Pancreas (tissue), 10 donors: Measurements from ENCODE around the gene STRIP2. TPM values are rescaled to one million over a fixed set of nuclear protein-coding genes. Genes with fewer than 3 reads are reported as not detected.

ENCODE experiments used
- ATAC-seq, 4 donors: fragments of 200-7000 bp; cut with Tn5 transposase; one replicate each; pipeline versions ENCODE4 v1.8.0 to v1.9.1; 2020; ENCODE audit warnings: mild to moderate bottlenecking in 4 of 4, moderate library complexity in 4 of 4
- DNase-seq, 6 donors: peaks; one replicate each; pipeline ENCODE4 v3.0.0-alpha.2; 2020
- FAIRE-seq: peaks from 2 replicates; lab custom pipeline; 2012; peaks lifted over from hg19 to GRCh38; lab: Jason Lieb, UNC
- H3K27ac ChIP-seq, 4 donors: fragments of 200-600 bp; sonication (generic); 1 replicate in 3 of 4; 2 replicates in 1 of 4; pipeline versions ENCODE4 v1.5.0 to v1.8.0; 2020
- H3K27me3 ChIP-seq, 4 donors: fragments of 200-600 bp; one replicate each; pipeline ENCODE4 v1.8.0; 2021
- H3K36me3 ChIP-seq, 3 donors: fragments of 200-600 bp; sonication (generic) in 1 of 3; one replicate each; pipeline versions ENCODE4 v1.5.0 to v1.8.0; 2020 to 2021
- H3K4me1 ChIP-seq, 3 donors: fragments of 200-600 bp; one replicate each; pipeline ENCODE4 v1.8.0; 2021
- H3K4me3 ChIP-seq, 4 donors: fragments of 200-600 bp; sonication (generic) in 2 of 4; one replicate each; pipeline versions ENCODE4 v1.5.0 to v1.8.0; 2020 to 2021
- H3K9me3 ChIP-seq, 4 donors: fragments of 200-600 bp; one replicate each; pipeline ENCODE4 v1.8.0; 2021
- CTCF ChIP-seq, 4 donors: fragments of 200-600 bp; sonication (generic) in 3 of 4; IDR thresholded peaks; one replicate each; pipeline versions ENCODE4 v1.5.0 to v1.8.0; 2021; ENCODE audit warnings: antibody characterized with exemption in 4 of 4
- whole genome bisulfite sequencing, 2 donors: extraction: QIAGEN DNeasy Blood & Tissue Kit; methylation state at CpG; one replicate each; pipeline ENCODE4 v1.1.7; 2013; 5-methylcytosine and 5-hydroxymethylcytosine counted together
- intact Hi-C, 3 donors: fragments of 100-400 bp; cut with DNase I; formaldehyde crosslinking; loops; one replicate each; pipeline versions ENCODE4 v1.11.1 to v1.14.2; 2022
- polyA plus RNA-seq, 2 donors: library from polyadenylated mRNA; stranded (reverse); fragments of 200-250 nt; gene quantifications; one replicate each; pipeline ENCODE4 v1.2.3, GENCODE V29; 2013
- total RNA-seq, 6 donors: library from RNA; stranded (reverse); fragmentation: NEBNext Ultra II Directional in 4 of 6; extraction: Animal tissue kit (Norgen Biotek cat#: 25700) in 4 of 6; gene quantifications; one replicate each; pipeline versions ENCODE4 v1.2.1 to v1.2.4, GENCODE V29; 2021 to 2023
- donor health status: healthy with polysubstance abuse.
- donor health status: DM: no; HTN: no; CAD: no; lungs with moderate emphysema.
- donor health status: DM: no; HTN: no; CAD: no.
- donor health status: control.
- donor health status: control.
- donor health status: Bipolar disorder and iron deficiency.
- donor health status: DM: yes; HTN: yes; CAD: no.
- donor health status: DM: no; HTN: no; CAD: no.
- donor health status: DM: no; HTN: no; CAD: no.
- donor health status: DM: yes; HTN: yes; CAD: no.

The STRIP2 gene
- total and polyA plus RNA-seq, 8 donors = 0.16 to 0.85 (median 0.38) TPM

GRCh38 chr7:129387537-129387936 lies 46.7 kb upstream of the STRIP2 start:
- H3K4me3 ChIP-seq = no peak overlapping the region
- intact Hi-C loops = no loop called here
- DNase-seq = no peak
- no peaks in the 10 kb centered on the region for H3K4me1 ChIP-seq
- TF ChIP-seq CTCF (IDR thresholded peaks at IDR 0.05) = no peak
- no peak for FAIRE-seq
- peaks cover 0 to 12% (median 0%) of the 10 kb centered on the region in 3 donors for H3K36me3 ChIP-seq
- no peak overlapping the region for H3K27ac ChIP-seq
- H3K9me3 ChIP-seq = no peaks in the 10 kb centered on the region
- H3K27me3 ChIP-seq = no peaks in the 10 kb centered on the region
- WGBS, 2 donors = 54 to 58% methylated on average over 2 of the region's 2 CpGs
- no peak for ATAC-seq

- DNase-seq (no peak), ATAC-seq (no peak), FAIRE-seq (no peak)
- Histone ChIP-seq H3K36me3 (peaks cover 0 to 12% (median 0%) of the 10 kb centered on the region in 3 donors), H3K4me1 (no peaks in the 10 kb centered on the region), H3K27ac (no peak overlapping the region), H3K9me3 (no peaks in the 10 kb centered on the region), H3K4me3 (no peak overlapping the region), H3K27me3 (no peaks in the 10 kb centered on the region)
- intact Hi-C loops = no loop called here
- no peak for TF ChIP-seq CTCF (IDR thresholded peaks at IDR 0.05)
- WGBS, 2 donors = 88 to 94% methylated on average over 8 of the region's 8 CpGs
Observed at GRCh38 chr7:129388333-129389098, 45.7 kb upstream of the STRIP2 start.

GRCh38 chr7:129389829-129390228 lies 44.4 kb upstream of the STRIP2 start:
- TF ChIP-seq CTCF (IDR thresholded peaks at IDR 0.05) = no peak
- H3K4me1 ChIP-seq = no peaks in the 10 kb centered on the region
- H3K27ac ChIP-seq = no peak overlapping the region
- H3K27me3 ChIP-seq = no peaks in the 10 kb centered on the region
- H3K4me3 ChIP-seq = no peak overlapping the region
- no peak for FAIRE-seq
- no peaks in the 10 kb centered on the region for H3K9me3 ChIP-seq
- intact Hi-C loops = no loop called here
- no peak for ATAC-seq
- H3K36me3 ChIP-seq = peaks cover 0 to 12% (median 0%) of the 10 kb centered on the region in 3 donors
- 50 to 59% methylated on average over 1 of the region's 1 CpG for WGBS, 2 donors
- no peak for DNase-seq

- Histone ChIP-seq H3K4me1 (no peaks in the 10 kb centered on the region), H3K9me3 (no peaks in the 10 kb centered on the region), H3K27me3 (no peaks in the 10 kb centered on the region), H3K4me3 (no peak overlapping the region), H3K36me3 (peaks cover 0 to 12% (median 0%) of the 10 kb centered on the region in 3 donors), H3K27ac (no peak overlapping the region)
- DNase-seq = no peak
- no peak for ATAC-seq
- FAIRE-seq = no peak
- intact Hi-C loops = no loop called here
- no peak for TF ChIP-seq CTCF (IDR thresholded peaks at IDR 0.05)
Observed at GRCh38 chr7:129390314-129390713, 43.9 kb upstream of the STRIP2 start.

- WGBS, 2 donors = 91 to 94% methylated on average over 2 of the region's 2 CpGs
Observed at GRCh38 chr7:129391546-129392171, 42.6 kb upstream of the STRIP2 start.

More at GRCh38 chr7:129391546-129392171, 42.6 kb upstream of the STRIP2 start:
- H3K9me3 ChIP-seq = no peaks in the 10 kb centered on the region
- no peak overlapping the region for H3K4me3 ChIP-seq
- no peaks in the 10 kb centered on the region for H3K4me1 ChIP-seq
- DNase-seq (no peak), FAIRE-seq (no peak), ATAC-seq (no peak)
- no peaks in the 10 kb centered on the region for H3K27me3 ChIP-seq
- no peak for TF ChIP-seq CTCF (IDR thresholded peaks at IDR 0.05)
- intact Hi-C loops = no loop called here
- no peak overlapping the region for H3K27ac ChIP-seq
- peaks cover 0 to 12% (median 0%) of the 10 kb centered on the region in 3 donors for H3K36me3 ChIP-seq
